Measurements from ENCODE around the gene CFHR5.

- TF ChIP-seq CTCF (conservative IDR thresholded peaks at IDR 0.05; ENCODE audit: low read depth, low read length) (no peak), RFX5 (IDR thresholded peaks at IDR 0.05; ENCODE audit: low read depth, low read length) (no peak), MAFK (IDR thresholded peaks at IDR 0.05; ENCODE audit: low read depth, low read length) (no peak), MAZ (IDR thresholded peaks at IDR 0.05; ENCODE audit: borderline replicate concordance, low read depth, low read length) (no peak), SMC3 (IDR thresholded peaks at IDR 0.05; ENCODE audit: low read depth, low read length) (no peak), POLR2A (IDR thresholded peaks at IDR 0.05; ENCODE audit: low read depth, low read length) (no peak), MXI1 (IDR thresholded peaks at IDR 0.05; ENCODE audit: borderline replicate concordance, low read depth, low read length) (no peak), CEBPB (IDR thresholded peaks at IDR 0.05; ENCODE audit: low read depth, low read length) (no peak), RCOR1 (IDR thresholded peaks at IDR 0.05; ENCODE audit: insufficient replicate concordance, low read length) (no peak)
Measured at GRCh38 chr1:197003132-197003531, 25.8 kb downstream of the CFHR5 start.
